Measurements from ENCODE around the gene OR6S1. TPM values are rescaled to one million over a fixed set of nuclear protein-coding genes. Genes with fewer than 3 reads are reported as not detected.

The OR6S1 gene
- total and polyA plus RNA-seq, 10 of the 15 experiments (the other 5 are each of a cell fraction or from before 2014, with no cell fraction given) = 0.22 to 0.67 (median 0.43) TPM; not detected in 4

GRCh38 chr14:20667957-20668356 lies 26.5 kb upstream of the OR6S1 start (continued):
- TF ChIP-seq, protein P1, sequence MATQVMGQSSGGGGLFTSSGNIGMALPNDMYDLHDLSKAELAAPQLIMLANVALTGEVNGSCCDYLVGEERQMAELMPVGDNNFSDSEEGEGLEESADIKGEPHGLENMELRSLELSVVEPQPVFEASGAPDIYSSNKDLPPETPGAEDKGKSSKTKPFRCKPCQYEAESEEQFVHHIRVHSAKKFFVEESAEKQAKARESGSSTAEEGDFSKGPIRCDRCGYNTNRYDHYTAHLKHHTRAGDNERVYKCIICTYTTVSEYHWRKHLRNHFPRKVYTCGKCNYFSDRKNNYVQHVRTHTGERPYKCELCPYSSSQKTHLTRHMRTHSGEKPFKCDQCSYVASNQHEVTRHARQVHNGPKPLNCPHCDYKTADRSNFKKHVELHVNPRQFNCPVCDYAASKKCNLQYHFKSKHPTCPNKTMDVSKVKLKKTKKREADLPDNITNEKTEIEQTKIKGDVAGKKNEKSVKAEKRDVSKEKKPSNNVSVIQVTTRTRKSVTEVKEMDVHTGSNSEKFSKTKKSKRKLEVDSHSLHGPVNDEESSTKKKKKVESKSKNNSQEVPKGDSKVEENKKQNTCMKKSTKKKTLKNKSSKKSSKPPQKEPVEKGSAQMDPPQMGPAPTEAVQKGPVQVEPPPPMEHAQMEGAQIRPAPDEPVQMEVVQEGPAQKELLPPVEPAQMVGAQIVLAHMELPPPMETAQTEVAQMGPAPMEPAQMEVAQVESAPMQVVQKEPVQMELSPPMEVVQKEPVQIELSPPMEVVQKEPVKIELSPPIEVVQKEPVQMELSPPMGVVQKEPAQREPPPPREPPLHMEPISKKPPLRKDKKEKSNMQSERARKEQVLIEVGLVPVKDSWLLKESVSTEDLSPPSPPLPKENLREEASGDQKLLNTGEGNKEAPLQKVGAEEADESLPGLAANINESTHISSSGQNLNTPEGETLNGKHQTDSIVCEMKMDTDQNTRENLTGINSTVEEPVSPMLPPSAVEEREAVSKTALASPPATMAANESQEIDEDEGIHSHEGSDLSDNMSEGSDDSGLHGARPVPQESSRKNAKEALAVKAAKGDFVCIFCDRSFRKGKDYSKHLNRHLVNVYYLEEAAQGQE (IDR thresholded peaks at IDR 0.05; ENCODE audit: low read depth, low read length) = no peak
- TF ChIP-seq ATF7 (IDR thresholded peaks at IDR 0.05; ENCODE audit: low read depth) = peak; percentile 57; the same call in 1 of the 2 replicates
- no peak for TF ChIP-seq ASH2L (IDR thresholded peaks at IDR 0.05; ENCODE audit: borderline replicate concordance, low read depth)
- no peak for TF ChIP-seq SUPT20H (IDR thresholded peaks at IDR 0.05; ENCODE audit: borderline replicate concordance, control insufficient read depth, low read depth, low read length)
- TF ChIP-seq EP300 (IDR thresholded peaks at IDR 0.05; ENCODE audit: borderline replicate concordance in 1 of 2, control insufficient read depth in 1 of 2, low read depth in 2 of 2, low read length in 2 of 2) = peak in 1 of 2 experiments; percentile 76; a peak in 2 of 4 replicates
- TF ChIP-seq CBX3 (IDR thresholded peaks at IDR 0.05; ENCODE audit: borderline replicate concordance, low read depth) = no peak
- no peak for TF ChIP-seq SMC3 (IDR thresholded peaks at IDR 0.05; ENCODE audit: borderline replicate concordance, low read length)
- TF ChIP-seq, protein P2, sequence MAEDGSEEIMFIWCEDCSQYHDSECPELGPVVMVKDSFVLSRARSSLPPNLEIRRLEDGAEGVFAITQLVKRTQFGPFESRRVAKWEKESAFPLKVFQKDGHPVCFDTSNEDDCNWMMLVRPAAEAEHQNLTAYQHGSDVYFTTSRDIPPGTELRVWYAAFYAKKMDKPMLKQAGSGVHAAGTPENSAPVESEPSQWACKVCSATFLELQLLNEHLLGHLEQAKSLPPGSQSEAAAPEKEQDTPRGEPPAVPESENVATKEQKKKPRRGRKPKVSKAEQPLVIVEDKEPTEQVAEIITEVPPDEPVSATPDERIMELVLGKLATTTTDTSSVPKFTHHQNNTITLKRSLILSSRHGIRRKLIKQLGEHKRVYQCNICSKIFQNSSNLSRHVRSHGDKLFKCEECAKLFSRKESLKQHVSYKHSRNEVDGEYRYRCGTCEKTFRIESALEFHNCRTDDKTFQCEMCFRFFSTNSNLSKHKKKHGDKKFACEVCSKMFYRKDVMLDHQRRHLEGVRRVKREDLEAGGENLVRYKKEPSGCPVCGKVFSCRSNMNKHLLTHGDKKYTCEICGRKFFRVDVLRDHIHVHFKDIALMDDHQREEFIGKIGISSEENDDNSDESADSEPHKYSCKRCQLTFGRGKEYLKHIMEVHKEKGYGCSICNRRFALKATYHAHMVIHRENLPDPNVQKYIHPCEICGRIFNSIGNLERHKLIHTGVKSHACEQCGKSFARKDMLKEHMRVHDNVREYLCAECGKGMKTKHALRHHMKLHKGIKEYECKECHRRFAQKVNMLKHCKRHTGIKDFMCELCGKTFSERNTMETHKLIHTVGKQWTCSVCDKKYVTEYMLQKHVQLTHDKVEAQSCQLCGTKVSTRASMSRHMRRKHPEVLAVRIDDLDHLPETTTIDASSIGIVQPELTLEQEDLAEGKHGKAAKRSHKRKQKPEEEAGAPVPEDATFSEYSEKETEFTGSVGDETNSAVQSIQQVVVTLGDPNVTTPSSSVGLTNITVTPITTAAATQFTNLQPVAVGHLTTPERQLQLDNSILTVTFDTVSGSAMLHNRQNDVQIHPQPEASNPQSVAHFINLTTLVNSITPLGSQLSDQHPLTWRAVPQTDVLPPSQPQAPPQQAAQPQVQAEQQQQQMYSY (CRISPR knock-in tag; IDR thresholded peaks at IDR 0.05) = no peak
- TF ChIP-seq SMAD1 (IDR thresholded peaks at IDR 0.05; ENCODE audit: low read depth, partially characterized antibody) = no peak
- TF ChIP-seq HDAC2 (IDR thresholded peaks at IDR 0.05) = no peak
- TF ChIP-seq BCL3 (IDR thresholded peaks at IDR 0.05; ENCODE audit: borderline replicate concordance, insufficient read depth, low read depth, low read length, poor library complexity, severe bottlenecking) = no peak
- TF ChIP-seq TARDBP (IDR thresholded peaks at IDR 0.05; ENCODE audit: borderline replicate concordance) = no peak
- TF ChIP-seq JUND (IDR thresholded peaks at IDR 0.05; ENCODE audit: low read depth, low read length) = 0 out of 2 replicates have a peak, but pooled peaks have one; percentile 26
- no peak for TF ChIP-seq ZNF274 (IDR thresholded peaks at IDR 0.05; ENCODE audit: insufficient read depth, insufficient read length)
- TF ChIP-seq POU2F2 (IDR thresholded peaks at IDR 0.05; ENCODE audit: borderline replicate concordance, low read depth, low read length) = peak; percentile 36; the same call in 1 of the 3 replicates
- no peak for TF ChIP-seq KAT2A (conservative IDR thresholded peaks at IDR 0.05; ENCODE audit: control insufficient read depth, low read depth, low read length)
- TF ChIP-seq MYC (IDR thresholded peaks at IDR 0.05; ENCODE audit: insufficient read depth, insufficient read length, insufficient replicate concordance, low read length, severe bottlenecking) = no peak
- TF ChIP-seq, protein P3, sequence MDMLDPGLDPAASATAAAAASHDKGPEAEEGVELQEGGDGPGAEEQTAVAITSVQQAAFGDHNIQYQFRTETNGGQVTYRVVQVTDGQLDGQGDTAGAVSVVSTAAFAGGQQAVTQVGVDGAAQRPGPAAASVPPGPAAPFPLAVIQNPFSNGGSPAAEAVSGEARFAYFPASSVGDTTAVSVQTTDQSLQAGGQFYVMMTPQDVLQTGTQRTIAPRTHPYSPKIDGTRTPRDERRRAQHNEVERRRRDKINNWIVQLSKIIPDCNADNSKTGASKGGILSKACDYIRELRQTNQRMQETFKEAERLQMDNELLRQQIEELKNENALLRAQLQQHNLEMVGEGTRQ (IDR thresholded peaks at IDR 0.05; ENCODE audit: borderline replicate concordance, low read depth, low read length) = no peak

Data from GM12878 (cell line).